NT2/D1 (cell line): ENCODE data around the gene EFNA3.

ENCODE experiments used
- DNase-seq: peaks from one replicate; pipeline ENCODE4 v3.0.0-alpha.2; 2011; ENCODE audit warnings: low read depth, low spot score
- H3K27me3 ChIP-seq: 2 replicates; pipeline ENCODE4 v1.6.0; 2011; ENCODE audit warnings: mild to moderate bottlenecking; ENCODE audit not compliant: insufficient read length, insufficient read depth
- H3K36me3 ChIP-seq: 2 replicates; pipeline ENCODE4 v1.6.1; 2011; ENCODE audit warnings: mild to moderate bottlenecking, low read length, mixed read lengths; ENCODE audit not compliant: insufficient read depth, insufficient read length
- H3K4me1 ChIP-seq: 2 replicates; pipeline ENCODE4 v1.5.1; 2011; ENCODE audit not compliant: insufficient read depth, insufficient read length
- H3K4me3 ChIP-seq: 2 replicates; pipeline ENCODE4 v1.5.1; 2011; ENCODE audit warnings: low read depth; ENCODE audit not compliant: insufficient read length
- H3K9ac ChIP-seq: 2 replicates; pipeline ENCODE4 v1.6.0; 2011; ENCODE audit warnings: low read depth; ENCODE audit not compliant: insufficient read length
- H3K9me3 ChIP-seq: 2 replicates; pipeline ENCODE4 v1.5.1; 2011; ENCODE audit warnings: mild to moderate bottlenecking, low read length; ENCODE audit not compliant: insufficient read depth
- SUZ12 ChIP-seq: IDR thresholded peaks from 2 replicates; pipeline ENCODE4 v1.6.1; 2011; ENCODE audit not compliant: insufficient read length, insufficient read depth; ENCODE audit errors: extremely low read depth
- YY1 ChIP-seq: IDR thresholded peaks from 2 replicates; pipeline ENCODE4 v1.6.1; 2011; ENCODE audit not compliant: insufficient read length, insufficient read depth
- ZNF274 ChIP-seq: IDR thresholded peaks from 2 replicates; pipeline ENCODE4 v1.6.1; 2011; ENCODE audit warnings: mild to moderate bottlenecking, low read depth, low read length

EFNA3 gene

DNA sequence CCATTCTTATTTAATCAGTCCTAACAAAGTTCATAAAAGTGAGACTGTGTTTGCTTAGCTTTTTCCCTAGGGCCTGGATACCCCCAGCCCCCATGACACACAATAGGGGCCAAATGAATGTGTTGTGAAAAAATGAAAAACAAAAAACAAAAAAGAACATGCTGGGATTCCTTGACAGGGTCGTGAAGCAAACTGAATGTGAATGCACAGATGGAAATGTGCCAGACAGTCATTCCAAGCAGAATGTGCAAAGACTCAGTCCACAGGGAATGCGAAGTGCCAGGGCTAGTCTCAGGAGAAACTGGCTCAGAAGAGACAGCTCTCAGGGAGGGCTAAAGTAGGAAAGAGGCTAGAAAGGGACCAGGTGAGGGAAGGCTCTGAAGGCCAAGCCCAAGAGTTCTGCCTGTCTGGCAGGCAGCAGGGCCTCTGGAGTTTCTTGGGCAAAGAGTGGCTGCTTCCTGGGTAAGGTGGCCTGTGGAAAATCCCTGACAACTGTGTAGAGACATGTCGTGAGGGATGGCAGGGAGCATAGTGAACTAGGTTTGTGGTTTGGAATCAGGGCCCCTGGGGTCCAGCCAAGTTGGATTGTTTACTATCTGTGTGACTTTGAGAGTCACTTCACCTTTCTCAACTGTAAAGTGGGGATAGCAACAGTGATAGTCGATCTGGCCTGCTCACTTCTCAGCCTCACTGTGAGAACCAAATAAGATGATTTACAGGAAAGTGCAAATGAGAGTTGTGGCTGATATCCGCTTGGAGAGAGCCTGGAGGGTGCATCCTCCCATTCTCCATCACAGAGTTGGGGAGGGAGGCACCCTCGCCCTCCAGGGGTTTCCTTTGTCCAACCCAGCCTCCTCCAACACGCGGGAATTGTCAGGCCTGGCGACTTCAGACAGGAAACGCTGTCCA is 28.7 kb upstream of the EFNA3 start:
- Histone ChIP-seq H3K9me3 (no peaks in the 10 kb centered on the region), H3K4me3 (peak overlapping the region; percentile 81), H3K9ac (peak overlapping the region; percentile 99), H3K27me3 (peaks cover 18% of the 10 kb centered on the region), H3K36me3 (peaks cover 19% of the 10 kb centered on the region), H3K4me1 (peaks cover 44% of the 10 kb centered on the region)
- TF ChIP-seq ZNF274 (no peak), SUZ12 (no peak), YY1 (no peak)
- no peak for DNase-seq

DNA sequence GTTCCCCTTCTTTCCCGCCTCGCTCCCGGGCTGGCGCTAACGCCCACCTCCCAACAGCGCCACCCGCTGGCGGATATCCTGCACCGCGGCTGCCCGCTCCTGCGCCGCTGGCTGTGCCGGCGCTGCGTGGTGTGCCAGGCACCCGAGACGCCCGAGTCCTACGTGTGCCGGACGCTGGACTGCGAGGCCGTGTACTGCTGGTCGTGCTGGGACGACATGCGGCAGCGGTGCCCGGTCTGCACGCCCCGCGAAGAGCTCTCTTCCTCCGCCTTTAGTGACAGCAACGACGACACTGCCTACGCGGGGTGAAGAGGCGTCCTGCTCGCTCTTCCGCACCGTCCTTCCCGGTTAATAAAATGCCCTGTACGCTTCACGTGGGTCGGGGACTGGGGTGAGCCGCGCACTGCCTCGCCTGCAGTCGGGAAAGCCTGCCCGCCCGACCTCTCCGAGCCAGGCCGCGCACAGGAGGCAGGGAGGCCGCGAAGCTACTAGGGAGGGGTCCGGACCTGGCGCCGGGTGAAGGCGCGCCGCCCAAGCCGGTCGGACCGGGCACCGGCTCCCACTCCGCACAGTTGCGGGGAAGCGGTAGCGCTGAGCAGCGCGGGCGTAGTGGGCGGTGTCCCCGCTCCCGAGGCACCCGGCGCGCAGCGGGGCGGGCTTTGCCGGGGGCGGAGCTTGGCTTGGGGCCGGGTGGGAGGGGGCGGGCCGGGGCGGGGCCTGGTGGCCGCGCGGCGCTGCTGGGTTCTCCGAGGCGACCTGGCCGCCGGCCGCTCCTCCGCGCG is 27.9 kb upstream of the EFNA3 start, which contains the start of gene ADAM15:
ADAM15 (plus strand) TSS at position 757 of the 782 bp plus-strand sequence. CDS start 71 bp downstream, outside the sequence.
- no peaks in the 10 kb centered on the region for H3K9me3 ChIP-seq
- H3K36me3 ChIP-seq, result peaks cover 26% of the 10 kb centered on the region
- peak within 1 kb of the TSS; percentile 81 for H3K4me3 ChIP-seq
- DNase-seq, result peak; percentile 82
- peaks cover 36% of the 10 kb centered on the region for H3K4me1 ChIP-seq
- H3K27me3 ChIP-seq, result peaks cover 18% of the 10 kb centered on the region
- TF ChIP-seq YY1 (no peak), ZNF274 (no peak), SUZ12 (no peak)
- peak within 1 kb of the TSS; percentile 99 for H3K9ac ChIP-seq

- H3K9me3 ChIP-seq, result no peaks in the 10 kb centered on the region
- H3K4me3 ChIP-seq, result peak overlapping the region; percentile 79
- no peak for TF ChIP-seq YY1
- no peak for TF ChIP-seq SUZ12
- no peak for TF ChIP-seq ZNF274
- H3K9ac ChIP-seq, result peak overlapping the region; percentile 88
- H3K27me3 ChIP-seq, result peaks cover 18% of the 10 kb centered on the region
- H3K36me3 ChIP-seq, result peaks cover 32% of the 10 kb centered on the region
- peaks cover 30% of the 10 kb centered on the region for H3K4me1 ChIP-seq
- DNase-seq, result no peak
These were observed 27.3 kb upstream of the EFNA3 start for GRCh38 chr1:155051342-155051776.

DNA sequence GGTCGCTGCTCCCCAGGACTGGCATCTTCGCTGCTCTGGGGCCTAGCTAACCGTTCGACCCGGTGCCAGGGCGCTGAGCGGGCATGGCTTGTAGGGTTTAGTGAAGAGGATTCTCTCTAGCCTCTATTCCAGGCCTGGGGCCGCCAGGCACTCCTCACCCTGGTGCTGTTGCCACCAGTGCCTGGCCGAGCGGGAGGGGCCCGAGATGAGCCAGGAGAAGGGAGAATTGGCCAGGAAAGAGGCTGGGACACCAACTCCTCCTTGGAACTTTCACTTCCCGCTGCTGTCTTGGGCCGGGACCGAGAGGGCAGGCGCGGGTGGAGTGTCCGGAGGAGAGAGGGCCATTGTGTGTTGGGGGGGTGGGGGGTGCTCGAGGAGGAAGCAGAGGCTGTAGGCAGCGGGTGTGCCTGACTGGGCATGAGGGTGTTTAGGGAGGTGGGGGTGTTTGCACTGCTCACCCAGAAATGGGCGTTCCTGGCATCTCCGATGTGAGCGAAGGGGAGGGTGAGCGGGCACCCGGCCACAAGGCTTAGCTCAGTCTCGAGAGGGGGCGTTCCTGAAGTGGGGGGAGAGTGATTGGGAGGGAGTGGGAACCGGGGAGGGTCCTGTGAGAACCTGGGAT is 26.7 kb upstream of the EFNA3 start:
- Histone ChIP-seq H3K9ac (peak overlapping the region; percentile 88), H3K36me3 (peaks cover 37% of the 10 kb centered on the region), H3K4me1 (peaks cover 28% of the 10 kb centered on the region), H3K4me3 (peak overlapping the region; percentile 79), H3K9me3 (no peaks in the 10 kb centered on the region), H3K27me3 (peaks cover 18% of the 10 kb centered on the region)
- no peak for DNase-seq
- TF ChIP-seq ZNF274 (no peak), SUZ12 (no peak), YY1 (no peak)

DNA sequence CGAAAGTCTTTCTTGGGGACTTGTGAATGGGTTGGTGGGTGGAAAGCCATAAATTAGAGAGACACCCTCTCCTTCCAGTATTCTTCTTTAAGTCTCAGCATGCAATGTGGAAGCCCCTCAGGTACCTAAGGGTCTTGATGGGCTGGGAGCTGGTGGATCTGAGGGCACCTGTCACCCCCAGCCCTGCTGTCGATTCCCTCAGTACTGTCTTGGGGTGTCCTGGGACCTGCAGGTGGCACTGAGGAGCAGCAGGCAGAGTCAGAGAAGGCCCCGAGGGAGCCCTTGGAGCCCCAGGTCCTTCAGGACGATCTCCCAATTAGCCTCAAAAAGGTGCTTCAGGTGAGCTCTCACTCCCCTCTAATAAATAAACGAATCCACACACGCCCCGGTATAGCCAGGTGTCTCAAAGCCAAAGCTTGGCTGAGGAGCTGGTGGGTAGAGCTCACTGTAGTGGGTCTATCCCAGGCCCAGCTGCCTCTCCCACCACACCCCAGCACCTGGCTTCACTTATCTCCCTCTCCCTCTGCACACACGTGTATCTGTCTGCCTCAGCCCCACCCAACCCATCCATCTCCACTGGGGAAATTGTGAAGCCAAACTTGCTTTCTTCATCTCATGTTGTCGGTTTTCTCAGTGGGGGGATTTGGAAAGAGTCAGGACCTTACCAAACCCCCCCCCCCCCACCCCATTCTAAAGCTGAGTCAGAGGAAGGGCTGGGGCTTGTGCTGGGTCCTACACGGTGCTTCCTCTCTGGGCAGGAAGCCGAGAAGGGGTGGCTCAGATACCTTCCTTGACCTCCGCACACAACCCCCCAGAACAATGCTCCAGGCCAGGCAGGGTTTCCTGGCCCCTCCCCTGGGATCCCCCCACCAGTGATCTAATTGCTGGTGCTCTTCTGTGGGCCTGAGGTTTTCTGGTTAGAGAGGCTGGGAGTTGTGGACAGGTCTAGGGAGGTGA is 25.9 kb upstream of the EFNA3 start:
- DNase-seq, result no peak
- Histone ChIP-seq H3K9ac (peak overlapping the region; percentile 88), H3K9me3 (peaks cover 3% of the 10 kb centered on the region; the same call in 1 of the 2 replicates), H3K36me3 (peaks cover 45% of the 10 kb centered on the region), H3K4me1 (peaks cover 25% of the 10 kb centered on the region), H3K4me3 (peak overlapping the region; percentile 79), H3K27me3 (peaks cover 18% of the 10 kb centered on the region)
- TF ChIP-seq SUZ12 (no peak), YY1 (no peak), ZNF274 (no peak)

DNA sequence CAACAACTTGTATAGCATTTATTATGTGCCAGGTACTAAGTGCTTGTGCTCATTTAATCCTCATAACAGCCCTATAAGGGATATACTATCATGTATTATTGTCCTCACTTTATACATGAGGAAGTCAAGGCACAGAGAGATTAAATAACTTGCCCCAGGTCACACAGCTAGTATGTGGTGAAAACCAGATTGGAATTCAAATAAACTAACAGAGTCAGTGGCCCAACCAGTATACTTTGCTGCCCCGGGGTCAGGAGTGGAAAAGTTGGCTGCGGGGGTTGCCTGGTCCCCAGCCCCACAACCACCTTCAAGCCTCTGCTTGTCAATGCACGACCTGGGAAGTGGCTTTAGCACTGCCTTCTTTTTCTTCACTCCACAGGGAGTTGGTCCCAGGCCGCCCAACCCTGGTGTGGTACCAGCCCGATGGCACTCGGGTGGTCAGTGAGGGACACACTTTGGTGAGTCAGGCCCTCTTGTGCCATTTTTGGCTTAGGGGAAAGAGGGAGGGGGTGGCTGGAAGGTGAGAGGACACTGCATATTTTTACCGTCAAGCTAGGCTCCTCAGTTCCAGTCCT is 25.0 kb upstream of the EFNA3 start:
- Histone ChIP-seq H3K4me3 (no peak overlapping the region), H3K9me3 (peaks cover 8% of the 10 kb centered on the region; the same call in 1 of the 2 replicates), H3K4me1 (peaks cover 21% of the 10 kb centered on the region), H3K27me3 (peaks cover 18% of the 10 kb centered on the region), H3K36me3 (peaks cover 55% of the 10 kb centered on the region), H3K9ac (no peak overlapping the region)
- TF ChIP-seq YY1 (no peak), SUZ12 (no peak), ZNF274 (no peak)
- DNase-seq, result no peak
